NCI-H1694 treated with DMSO at 0.1 percent for 48 hours (cell line): ENCODE results near the gene GTF2A2.

Experiments
- DNase-seq: peaks from one replicate; lab custom pipeline; 2025; lab: John Stamatoyannopoulos, UW

The GTF2A2 gene

DNA sequence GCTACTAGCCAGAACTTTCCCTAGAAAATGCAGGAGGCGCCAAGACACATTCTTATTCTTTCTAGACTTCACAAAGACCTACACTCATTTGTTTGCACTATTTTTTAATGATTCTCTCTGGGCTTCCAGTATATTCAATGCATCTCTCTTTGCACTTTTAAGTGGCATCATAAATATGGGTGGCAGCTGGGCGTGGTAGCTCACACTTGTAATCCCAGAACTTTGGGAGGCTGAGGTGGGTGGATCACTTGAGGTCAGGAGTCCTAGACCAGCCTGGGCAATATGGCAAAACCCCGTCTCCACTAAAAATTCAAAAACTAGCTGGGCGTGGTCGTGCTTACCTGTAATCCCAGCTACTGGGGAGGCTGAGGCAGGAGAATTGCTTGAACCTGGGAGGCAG is 51.3 kb downstream of the GTF2A2 start:
- no peak for DNase-seq

GRCh38 chr15:59598461-59598860 is 58.9 kb downstream of the GTF2A2 start:
- DNase-seq: no peak

GRCh38 chr15:59596640-59597039 is 60.7 kb downstream of the GTF2A2 start:
- DNase-seq: no peak

- DNase-seq: no peak
Measured at GRCh38 chr15:59595434-59595915, 61.8 kb downstream of the GTF2A2 start.

- no peak for DNase-seq
Measured at GRCh38 chr15:59594991-59595390, 62.3 kb downstream of the GTF2A2 start.

GRCh38 chr15:59594493-59594942 is 62.8 kb downstream of the GTF2A2 start:
- no peak for DNase-seq

GRCh38 chr15:59591356-59591755 is 66.0 kb downstream of the GTF2A2 start:
- no peak for DNase-seq

DNA sequence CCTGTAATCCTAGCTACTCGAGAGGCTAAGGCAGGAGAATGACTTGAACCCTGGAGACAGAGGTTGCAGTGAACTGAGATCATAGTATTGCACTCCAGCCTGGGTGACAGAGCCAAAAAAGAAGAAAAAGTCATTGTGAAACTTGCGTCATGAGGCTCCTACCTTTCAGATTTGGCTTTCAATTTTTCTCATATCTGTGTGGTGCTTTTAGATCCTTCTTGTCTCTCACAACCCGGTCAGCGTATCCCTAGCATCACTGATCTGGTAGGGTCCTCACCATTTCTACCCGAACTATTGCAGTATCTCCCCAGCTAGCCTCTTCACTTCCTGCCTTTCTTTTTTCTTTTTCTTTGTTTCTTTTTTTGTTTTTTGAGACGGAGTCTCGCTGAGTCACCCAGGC is 67.3 kb downstream of the GTF2A2 start:
- DNase-seq: no peak
